Measurements from ENCODE around the gene PRDX5. TPM values are rescaled to one million over a fixed set of nuclear protein-coding genes. Genes with fewer than 3 reads are reported as not detected.

The PRDX5 gene
- total RNA-seq, 1 experiment from 2014 or later = 306 TPM

GRCh38 chr11:64283092-64283491 lies 34.8 kb upstream of the PRDX5 start:
- H3K27me3 Mint-ChIP-seq (ENCODE audit: insufficient read depth, unreplicated experiment) = no peaks in the 10 kb centered on the region
- H3K4me1 Mint-ChIP-seq (ENCODE audit: low read depth, unreplicated experiment) = peaks cover 14% of the 10 kb centered on the region
- no TSS peak for BruUV-seq (replicated peaks)
- peak overlapping the region; percentile 82 for H3K4me3 Mint-ChIP-seq (ENCODE audit: unreplicated experiment)
- intact Hi-C loops (cut with micrococcal nuclease; ENCODE audit: unreplicated experiment) = no loop called here
- Histone ChIP-seq H3K27me3 (replicated peaks; ENCODE audit: control insufficient read depth, insufficient read depth, low read length) (no peaks in the 10 kb centered on the region), H3K4me1 (peaks cover 5% of the 10 kb centered on the region), H3K4me3 (ENCODE audit: low read depth, low read length) (no peak overlapping the region), H3K9me3 (no peaks in the 10 kb centered on the region), H3K36me3 (ENCODE audit: control insufficient read depth, insufficient read depth, low read length) (no peaks in the 10 kb centered on the region; the same call in none of the 2 replicates)
- no peak overlapping the region for H3K27ac Mint-ChIP-seq (ENCODE audit: unreplicated experiment)
- no peaks in the 10 kb centered on the region for H3K9me3 Mint-ChIP-seq (ENCODE audit: unreplicated experiment)
- CTCF ChIA-PET = interaction anchor here (2.8 kb wide), 1 partner anchor 13 kb away, joined by 15 read pairs; no protein-coding TSS in a partner anchor
- POLR2A ChIA-PET = no interaction called here
- TF ChIP-seq, protein P1, sequence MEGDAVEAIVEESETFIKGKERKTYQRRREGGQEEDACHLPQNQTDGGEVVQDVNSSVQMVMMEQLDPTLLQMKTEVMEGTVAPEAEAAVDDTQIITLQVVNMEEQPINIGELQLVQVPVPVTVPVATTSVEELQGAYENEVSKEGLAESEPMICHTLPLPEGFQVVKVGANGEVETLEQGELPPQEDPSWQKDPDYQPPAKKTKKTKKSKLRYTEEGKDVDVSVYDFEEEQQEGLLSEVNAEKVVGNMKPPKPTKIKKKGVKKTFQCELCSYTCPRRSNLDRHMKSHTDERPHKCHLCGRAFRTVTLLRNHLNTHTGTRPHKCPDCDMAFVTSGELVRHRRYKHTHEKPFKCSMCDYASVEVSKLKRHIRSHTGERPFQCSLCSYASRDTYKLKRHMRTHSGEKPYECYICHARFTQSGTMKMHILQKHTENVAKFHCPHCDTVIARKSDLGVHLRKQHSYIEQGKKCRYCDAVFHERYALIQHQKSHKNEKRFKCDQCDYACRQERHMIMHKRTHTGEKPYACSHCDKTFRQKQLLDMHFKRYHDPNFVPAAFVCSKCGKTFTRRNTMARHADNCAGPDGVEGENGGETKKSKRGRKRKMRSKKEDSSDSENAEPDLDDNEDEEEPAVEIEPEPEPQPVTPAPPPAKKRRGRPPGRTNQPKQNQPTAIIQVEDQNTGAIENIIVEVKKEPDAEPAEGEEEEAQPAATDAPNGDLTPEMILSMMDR (IDR thresholded peaks at IDR 0.05; ENCODE audit: insufficient read depth in 1 of 2, low read depth in 1 of 2, low read length in 1 of 2, severe bottlenecking in 1 of 2, unreplicated experiment in 1 of 2) = no peak
- no peak for DNase-seq
- H3K36me3 Mint-ChIP-seq (ENCODE audit: insufficient read depth, unreplicated experiment) = peaks cover 23% of the 10 kb centered on the region

- CTCF ChIA-PET = interaction anchor here (0.5 to 2.8 kb wide), 5 partner anchors 14 to 602 kb away, joined by 3 to 15 read pairs (median 6); no protein-coding TSS in a partner anchor
- POLR2A ChIA-PET = interaction anchor here (0.8 to 2.1 kb wide), 5 partner anchors 13 to 71 kb away, joined by 3 to 10 read pairs (median 5); partner anchors contain the start of genes PRDX5 and TRMT112
- Histone ChIP-seq H3K27me3 (replicated peaks; ENCODE audit: control insufficient read depth, insufficient read depth, low read length) (no peaks in the 10 kb centered on the region), H3K36me3 (ENCODE audit: control insufficient read depth, insufficient read depth, low read length) (no peaks in the 10 kb centered on the region; the same call in 1 of the 2 replicates), H3K4me1 (peaks cover 5% of the 10 kb centered on the region), H3K4me3 (ENCODE audit: low read depth, low read length) (peak within 1 kb of the TSS; percentile 74), H3K9me3 (no peaks in the 10 kb centered on the region)
- no TSS peak for BruUV-seq (replicated peaks)
- peak within 1 kb of the TSS; percentile 91 for H3K27ac Mint-ChIP-seq (ENCODE audit: unreplicated experiment)
- H3K27me3 Mint-ChIP-seq (ENCODE audit: insufficient read depth, unreplicated experiment) = no peaks in the 10 kb centered on the region
- DNase-seq = peak; percentile 95 to 97
- intact Hi-C loops (cut with micrococcal nuclease; ENCODE audit: unreplicated experiment) = loop anchor here (1.0 to 2.0 kb wide), 2 partner anchors 14 to 20 kb away; partner anchors contain the start of gene ESRRA
- H3K36me3 Mint-ChIP-seq (ENCODE audit: insufficient read depth, unreplicated experiment) = peaks cover 23% of the 10 kb centered on the region
- H3K9me3 Mint-ChIP-seq (ENCODE audit: unreplicated experiment) = no peaks in the 10 kb centered on the region
- peaks cover 14% of the 10 kb centered on the region for H3K4me1 Mint-ChIP-seq (ENCODE audit: low read depth, unreplicated experiment)
- TF ChIP-seq, protein P1 (IDR thresholded peaks at IDR 0.05; ENCODE audit: insufficient read depth in 1 of 2, low read depth in 1 of 2, low read length in 1 of 2, severe bottlenecking in 1 of 2, unreplicated experiment in 1 of 2) = no peak
- H3K4me3 Mint-ChIP-seq (ENCODE audit: unreplicated experiment) = peak within 1 kb of the TSS; percentile 82
These were observed 33.6 kb upstream of the PRDX5 start, which contains the start of gene BAD for GRCh38 chr11:64284048-64284961. TSS of gene BAD (minus strand) at chr11:64284665. CDS start at chr11:64284368, 297 bp downstream.
